ENCODE measurements around the gene CDKL2. TPM values are rescaled to one million over a fixed set of nuclear protein-coding genes. Genes with fewer than 3 reads are reported as not detected.

The CDKL2 gene
- total and polyA plus RNA-seq, 2 donors (not counting 1 experiment from before 2014, with no cell fraction given) = 0.40 to 2.3 TPM

DNA sequence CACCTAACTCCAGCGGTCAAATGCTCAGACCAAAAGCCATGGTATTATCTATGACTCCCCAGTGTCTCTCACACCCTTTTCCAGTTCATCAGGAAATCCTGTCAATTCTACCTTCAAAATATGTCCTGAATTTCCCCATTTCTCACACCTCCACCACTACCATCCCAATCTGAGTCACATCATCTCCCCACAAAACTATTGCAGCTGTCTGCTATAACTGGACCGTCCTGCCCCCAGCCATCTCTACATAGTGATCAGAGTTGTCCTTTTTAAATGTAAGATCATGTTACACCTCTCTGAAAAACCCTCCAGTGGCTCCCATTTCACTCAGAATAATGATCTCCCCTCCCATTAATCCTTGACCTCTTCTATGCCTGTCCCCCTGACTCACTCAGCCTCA is 81.3 kb downstream of the CDKL2 start:
- no peaks in the 10 kb centered on the region for H4K20me1 ChIP-seq (ENCODE audit: control insufficient read depth, extremely low read depth, insufficient read depth, low read length)
- H3K9ac ChIP-seq (ENCODE audit: insufficient read depth, low read length) = no peak overlapping the region
- no peaks in the 10 kb centered on the region for H3K9me3 ChIP-seq (ENCODE audit: control insufficient read depth, insufficient read depth, low read depth, low read length)
- H3K4me3 ChIP-seq (replicated peaks in 1 of 4; ENCODE audit: control extremely low read depth in 1 of 4, insufficient read depth in 1 of 4, low read depth in 3 of 4, low read length in 4 of 4) = no peak overlapping the region
- DNase-seq (ENCODE audit: low read depth in 2 of 2) = no peak
- no peaks in the 10 kb centered on the region for H3K27me3 ChIP-seq (ENCODE audit: control insufficient read depth, insufficient read depth, low read length)
- no peak overlapping the region for H2AFZ ChIP-seq (ENCODE audit: low read length)
- no peak overlapping the region for H3K27ac ChIP-seq (ENCODE audit: insufficient read depth, low read length)
- no peaks in the 10 kb centered on the region for H3K36me3 ChIP-seq (ENCODE audit: control insufficient read depth, insufficient read depth, low read length)
- no peaks in the 10 kb centered on the region for H3K79me2 ChIP-seq (ENCODE audit: control insufficient read depth, insufficient read depth, low read length)
- H3K4me2 ChIP-seq (ENCODE audit: extremely low read depth, insufficient read depth, low read length) = no peak overlapping the region
- no peaks in the 10 kb centered on the region for H3K4me1 ChIP-seq (ENCODE audit: control insufficient read depth, extremely low read depth, insufficient read depth, low read length)
- no peak for TF ChIP-seq EZH2 (IDR thresholded peaks at IDR 0.05; ENCODE audit: low read length, missing control alignments)
- TF ChIP-seq, protein P1, sequence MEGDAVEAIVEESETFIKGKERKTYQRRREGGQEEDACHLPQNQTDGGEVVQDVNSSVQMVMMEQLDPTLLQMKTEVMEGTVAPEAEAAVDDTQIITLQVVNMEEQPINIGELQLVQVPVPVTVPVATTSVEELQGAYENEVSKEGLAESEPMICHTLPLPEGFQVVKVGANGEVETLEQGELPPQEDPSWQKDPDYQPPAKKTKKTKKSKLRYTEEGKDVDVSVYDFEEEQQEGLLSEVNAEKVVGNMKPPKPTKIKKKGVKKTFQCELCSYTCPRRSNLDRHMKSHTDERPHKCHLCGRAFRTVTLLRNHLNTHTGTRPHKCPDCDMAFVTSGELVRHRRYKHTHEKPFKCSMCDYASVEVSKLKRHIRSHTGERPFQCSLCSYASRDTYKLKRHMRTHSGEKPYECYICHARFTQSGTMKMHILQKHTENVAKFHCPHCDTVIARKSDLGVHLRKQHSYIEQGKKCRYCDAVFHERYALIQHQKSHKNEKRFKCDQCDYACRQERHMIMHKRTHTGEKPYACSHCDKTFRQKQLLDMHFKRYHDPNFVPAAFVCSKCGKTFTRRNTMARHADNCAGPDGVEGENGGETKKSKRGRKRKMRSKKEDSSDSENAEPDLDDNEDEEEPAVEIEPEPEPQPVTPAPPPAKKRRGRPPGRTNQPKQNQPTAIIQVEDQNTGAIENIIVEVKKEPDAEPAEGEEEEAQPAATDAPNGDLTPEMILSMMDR (conservative IDR thresholded peaks at IDR 0.05 in 1 of 2, IDR thresholded peaks at IDR 0.05 in 1 of 2; ENCODE audit: low read depth in 1 of 2, low read length in 2 of 2) = no peak

DNA sequence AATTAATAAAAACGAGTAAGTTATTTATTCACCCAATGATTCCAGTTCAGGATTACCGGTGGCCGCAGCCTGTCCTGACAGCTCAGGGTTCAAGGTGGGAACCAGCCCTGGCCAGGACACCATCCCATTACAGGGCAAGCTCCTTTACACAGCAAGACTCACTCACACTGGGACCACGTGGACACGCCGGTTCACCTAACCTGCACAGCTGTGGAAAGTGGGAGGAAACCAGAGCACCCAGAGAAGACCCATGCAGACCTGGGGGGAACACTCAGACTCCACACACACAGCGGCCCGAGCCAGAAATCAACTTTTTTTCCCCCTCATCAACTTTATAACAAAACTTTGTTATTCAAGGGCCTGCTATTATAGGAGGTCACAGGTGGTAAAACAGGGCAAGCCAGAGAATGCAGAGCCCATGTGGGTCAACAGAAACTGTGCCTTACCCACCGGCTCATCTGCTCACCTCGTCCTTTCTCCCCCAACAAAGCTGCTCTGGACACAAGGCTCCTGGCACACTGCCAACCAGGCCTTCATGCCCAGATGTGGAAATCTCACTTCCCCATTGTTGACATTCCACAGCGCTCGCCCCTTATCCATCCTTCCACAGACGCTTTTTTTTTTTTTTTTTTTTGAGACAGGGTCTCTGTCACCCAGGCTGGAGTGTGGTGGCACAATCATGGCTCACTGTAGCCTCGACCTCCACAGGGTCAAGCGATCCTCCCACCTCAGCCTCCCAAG is 82.5 kb downstream of the CDKL2 start:
- peak; percentile 29 for DNase-seq (ENCODE audit: low read depth in 2 of 2)
- Histone ChIP-seq H3K36me3 (ENCODE audit: control insufficient read depth, insufficient read depth, low read length) (no peaks in the 10 kb centered on the region), H3K4me2 (ENCODE audit: extremely low read depth, insufficient read depth, low read length) (no peak overlapping the region), H3K27ac (ENCODE audit: insufficient read depth, low read length) (no peak overlapping the region), H3K9ac (ENCODE audit: insufficient read depth, low read length) (no peak overlapping the region), H4K20me1 (ENCODE audit: control insufficient read depth, extremely low read depth, insufficient read depth, low read length) (no peaks in the 10 kb centered on the region), H3K27me3 (ENCODE audit: control insufficient read depth, insufficient read depth, low read length) (no peaks in the 10 kb centered on the region), H2AFZ (ENCODE audit: low read length) (no peak overlapping the region), H3K4me1 (ENCODE audit: control insufficient read depth, extremely low read depth, insufficient read depth, low read length) (no peaks in the 10 kb centered on the region), H3K9me3 (ENCODE audit: control insufficient read depth, insufficient read depth, low read depth, low read length) (no peaks in the 10 kb centered on the region), H3K4me3 (replicated peaks in 1 of 4; ENCODE audit: control extremely low read depth in 1 of 4, insufficient read depth in 1 of 4, low read depth in 3 of 4, low read length in 4 of 4) (no peak overlapping the region), H3K79me2 (ENCODE audit: control insufficient read depth, insufficient read depth, low read length) (no peaks in the 10 kb centered on the region)
- TF ChIP-seq EZH2 (IDR thresholded peaks at IDR 0.05; ENCODE audit: low read length, missing control alignments) = no peak
- TF ChIP-seq, protein P1 (conservative IDR thresholded peaks at IDR 0.05 in 1 of 2, IDR thresholded peaks at IDR 0.05 in 1 of 2; ENCODE audit: low read depth in 1 of 2, low read length in 2 of 2) = no peak

DNA sequence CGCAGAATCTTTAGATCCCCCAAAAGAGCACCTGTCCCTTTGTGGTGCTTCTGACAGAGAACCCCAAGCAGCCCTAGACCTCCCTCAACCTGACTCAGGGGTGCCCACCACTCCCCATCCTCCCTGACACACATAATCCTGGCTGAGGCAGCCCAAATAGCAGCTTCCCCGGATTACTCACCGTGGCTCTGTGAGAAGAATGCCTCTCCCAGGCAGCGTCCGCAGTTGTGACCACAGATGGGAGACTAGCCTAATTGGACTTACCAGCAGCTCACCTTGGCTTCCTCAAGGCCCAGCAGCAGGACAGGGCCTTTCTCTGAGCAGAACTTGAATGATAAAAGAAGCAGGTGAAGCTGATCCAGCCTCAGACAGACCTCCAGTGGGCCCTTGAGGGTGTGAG is 84.8 kb downstream of the CDKL2 start:
- H3K4me2 ChIP-seq (ENCODE audit: extremely low read depth, insufficient read depth, low read length) = no peak overlapping the region
- no peaks in the 10 kb centered on the region for H3K36me3 ChIP-seq (ENCODE audit: control insufficient read depth, insufficient read depth, low read length)

More for the DNA sequence above, 84.8 kb downstream of the CDKL2 start:
- H3K27me3 ChIP-seq (ENCODE audit: control insufficient read depth, insufficient read depth, low read length) = no peaks in the 10 kb centered on the region
- no peaks in the 10 kb centered on the region for H4K20me1 ChIP-seq (ENCODE audit: control insufficient read depth, extremely low read depth, insufficient read depth, low read length)
- H3K9me3 ChIP-seq (ENCODE audit: control insufficient read depth, insufficient read depth, low read depth, low read length) = no peaks in the 10 kb centered on the region
- peak in 1 of 2 donors; percentile 88 for DNase-seq (ENCODE audit: low read depth in 2 of 2)
- no peak overlapping the region for H3K27ac ChIP-seq (ENCODE audit: insufficient read depth, low read length)
- H3K79me2 ChIP-seq (ENCODE audit: control insufficient read depth, insufficient read depth, low read length) = no peaks in the 10 kb centered on the region
- no peak overlapping the region for H2AFZ ChIP-seq (ENCODE audit: low read length)
- TF ChIP-seq, protein P1 (conservative IDR thresholded peaks at IDR 0.05 in 1 of 2, IDR thresholded peaks at IDR 0.05 in 1 of 2; ENCODE audit: low read depth in 1 of 2, low read length in 2 of 2) = no peak
- no peak for TF ChIP-seq EZH2 (IDR thresholded peaks at IDR 0.05; ENCODE audit: low read length, missing control alignments)
- no peak overlapping the region for H3K9ac ChIP-seq (ENCODE audit: insufficient read depth, low read length)
- H3K4me1 ChIP-seq (ENCODE audit: control insufficient read depth, extremely low read depth, insufficient read depth, low read length) = no peaks in the 10 kb centered on the region
- no peak overlapping the region for H3K4me3 ChIP-seq (replicated peaks in 1 of 4; ENCODE audit: control extremely low read depth in 1 of 4, insufficient read depth in 1 of 4, low read depth in 3 of 4, low read length in 4 of 4)
